H1 (cell line): ENCODE measurements around the gene SOHLH1. TPM values are rescaled to one million over a fixed set of nuclear protein-coding genes. Genes with fewer than 3 reads are reported as not detected.
"Not testable (repeated sequence)": the region's sequence is repeated elsewhere in the genome, so short reads cannot be mapped to it uniquely, and the experiment has no call there.

Experiments used
- CTCF ChIA-PET: fragments of 300-600 bp; sonication (Branson Sonifier 250); formaldehyde crosslinking; loops from one replicate; lab custom pipeline; 2021; ENCODE audit not compliant: partially characterized antibody; lab: Charles Lee
- POLR2A ChIA-PET: fragments of 300-600 bp; sonication (Branson Sonifier 250); formaldehyde crosslinking; loops from one replicate; lab custom pipeline; 2021; ENCODE audit warnings: inconsistent platforms; ENCODE audit not compliant: partially characterized antibody; lab: Charles Lee
- DNase-seq, 2 experiments: peaks; one replicate each; pipeline versions ENCODE4 v3.0.0 to v3.0.0-alpha.2; 2010 to 2022; ENCODE audit warnings: low spot score in 2 of 2, low read depth in 1 of 2, mixed read lengths in 1 of 2
- FAIRE-seq: peaks from 2 replicates; lab custom pipeline; 2011; peaks lifted over from hg19 to GRCh38; lab: Jason Lieb, UNC
- H2AFZ ChIP-seq: 2 replicates; pipeline ENCODE4 v1.8.1; 2012; ENCODE audit warnings: low read length, inconsistent platforms
- H2AK5ac ChIP-seq: 2 replicates; pipeline ENCODE4 v1.6.1; 2013; ENCODE audit warnings: low read depth, low read length
- H2BK120ac ChIP-seq: replicated peaks from 2 replicates; pipeline ENCODE3; 2013; ENCODE audit warnings: low read depth, low read length, inconsistent platforms
- H2BK12ac ChIP-seq: 2 replicates; pipeline ENCODE4 v1.6.1; 2013; ENCODE audit warnings: low read depth, low read length
- H2BK15ac ChIP-seq: 2 replicates; pipeline ENCODE4 v1.6.1; 2013; ENCODE audit warnings: low read length
- H2BK20ac ChIP-seq: 2 replicates; pipeline ENCODE4 v1.6.1; 2013; ENCODE audit warnings: low read length
- H2BK5ac ChIP-seq: 2 replicates; pipeline ENCODE4 v1.6.1; 2013; ENCODE audit warnings: low read depth, low read length
- H3K14ac ChIP-seq: 2 replicates; pipeline ENCODE4 v1.6.1; 2013; ENCODE audit warnings: inconsistent platforms; ENCODE audit not compliant: insufficient read length
- H3K18ac ChIP-seq: 2 replicates; pipeline ENCODE4 v1.6.1; 2013; ENCODE audit warnings: low read length; ENCODE audit errors: extremely low read depth
- H3K23ac ChIP-seq: 2 replicates; pipeline ENCODE4 v1.6.1; 2013; ENCODE audit warnings: inconsistent platforms; ENCODE audit not compliant: insufficient read length
- H3K23me2 ChIP-seq: 2 replicates; pipeline ENCODE4 v1.6.1; 2013; ENCODE audit warnings: low read depth, low read length
- H3K27ac ChIP-seq: 2 replicates; pipeline ENCODE4 v1.6.1; 2011; ENCODE audit warnings: low read depth, low read length, inconsistent platforms
- H3K27me3 ChIP-seq, 4 experiments: replicated peaks in 1 of 4; 1 replicate in 1 of 4; 2 replicates in 3 of 4; pipeline versions ENCODE4 v1.6.1 to v1.8.1; 2011 to 2013; ENCODE audit warnings: low read length in 3 of 4, mild to moderate bottlenecking in 3 of 4, inconsistent platforms in 2 of 4, mixed read lengths in 2 of 4, moderate library complexity in 1 of 4; ENCODE audit not compliant: control insufficient read depth in 3 of 4, insufficient read depth in 3 of 4; ENCODE audit errors: extremely low read depth in 1 of 4
- H3K36me3 ChIP-seq, 4 experiments: 2 replicates each; pipeline versions ENCODE4 v1.6.1 to v1.8.1; 2011 to 2013; ENCODE audit warnings: mild to moderate bottlenecking in 4 of 4, low read length in 3 of 4, moderate library complexity in 2 of 4, control low read depth in 1 of 4, inconsistent platforms in 1 of 4; ENCODE audit not compliant: insufficient read depth in 4 of 4, control insufficient read depth in 2 of 4
- H3K4ac ChIP-seq: replicated peaks from 2 replicates; pipeline ENCODE3; 2013; ENCODE audit warnings: low read length, low read depth, mixed read lengths, inconsistent platforms; ENCODE audit not compliant: insufficient read length
- H3K4me1 ChIP-seq, 4 experiments: replicated peaks in 1 of 4; 1 replicate in 1 of 4; 2 replicates in 3 of 4; pipeline versions ENCODE4 v1.6.1 to v1.8.1; 2011 to 2013; ENCODE audit warnings: low read length in 3 of 4, inconsistent platforms in 2 of 4, mixed read lengths in 1 of 4; ENCODE audit not compliant: insufficient read depth in 4 of 4, control insufficient read depth in 3 of 4
- H3K4me2 ChIP-seq, 2 experiments: 2 replicates each; pipeline versions ENCODE4 v1.6.1 to v1.8.1; 2011 to 2013; ENCODE audit warnings: low read depth in 2 of 2, low read length in 2 of 2, control low read depth in 1 of 2, inconsistent platforms in 1 of 2, mild to moderate bottlenecking in 1 of 2; ENCODE audit not compliant: insufficient read depth in 1 of 2
- H3K4me3 ChIP-seq, 4 experiments: fragments of 200-600, 300-600 bp in 1 of 4; sonication (generic), shearing (Covaris generic), sonication (Bioruptor Twin) in 1 of 4; 2 replicates each; pipeline versions ENCODE4 v1.5.1 to v1.8.1; 2011 to 2016; ENCODE audit warnings: low read length in 4 of 4, low read depth in 3 of 4, control low read depth in 2 of 4, inconsistent platforms in 2 of 4, mild to moderate bottlenecking in 2 of 4, mixed read lengths in 1 of 4, moderate library complexity in 1 of 4; ENCODE audit not compliant: insufficient read depth in 2 of 4; ENCODE audit errors: extremely low read depth in 1 of 4
- H3K56ac ChIP-seq: replicated peaks from 2 replicates; pipeline ENCODE3; 2013; ENCODE audit warnings: low read depth, mild to moderate bottlenecking, mixed read lengths, low read length, inconsistent platforms; ENCODE audit not compliant: insufficient read length
- H3K79me1 ChIP-seq: 2 replicates; pipeline ENCODE4 v1.6.1; 2013; ENCODE audit warnings: low read depth, low read length, control low read depth
- H3K79me2 ChIP-seq, 2 experiments: 2 replicates each; pipeline versions ENCODE4 v1.6.1 to v1.8.1; 2012 to 2013; ENCODE audit warnings: low read length in 2 of 2, mild to moderate bottlenecking in 2 of 2, inconsistent platforms in 1 of 2; ENCODE audit not compliant: insufficient read depth in 2 of 2, control insufficient read depth in 1 of 2
- H3K9ac ChIP-seq, 4 experiments: replicated peaks in 1 of 4; 1 replicate in 1 of 4; 2 replicates in 3 of 4; pipeline versions ENCODE4 v1.6.1 to v1.8.1; 2011 to 2013; ENCODE audit warnings: low read depth in 3 of 4, low read length in 3 of 4, control low read depth in 2 of 4, mild to moderate bottlenecking in 2 of 4, moderate library complexity in 2 of 4, inconsistent platforms in 1 of 4; ENCODE audit errors: extremely low read depth in 1 of 4
- H3K9me3 ChIP-seq, 2 experiments: 2 replicates each; pipeline versions ENCODE4 v1.6.1 to v1.8.1; 2012 to 2013; ENCODE audit warnings: mild to moderate bottlenecking in 2 of 2, moderate library complexity in 2 of 2, control low read depth in 1 of 2, inconsistent platforms in 1 of 2, low read depth in 1 of 2, low read length in 1 of 2, mixed read lengths in 1 of 2; ENCODE audit not compliant: insufficient read depth in 2 of 2
- H4K20me1 ChIP-seq, 2 experiments: replicated peaks in 1 of 2; 2 replicates each; pipeline versions ENCODE3 to v1.8.1; 2011 to 2013; ENCODE audit warnings: inconsistent platforms in 2 of 2, low read length in 2 of 2, mild to moderate bottlenecking in 1 of 2; ENCODE audit not compliant: insufficient read depth in 2 of 2, control insufficient read depth in 1 of 2
- H4K5ac ChIP-seq: 2 replicates; pipeline ENCODE4 v1.6.1; 2013; ENCODE audit warnings: low read length, low read depth, mixed read lengths, inconsistent platforms; ENCODE audit not compliant: insufficient read length
- H4K8ac ChIP-seq: 2 replicates; pipeline ENCODE4 v1.8.0; 2013; ENCODE audit warnings: mild to moderate bottlenecking, moderate library complexity, low read length, inconsistent platforms; ENCODE audit not compliant: insufficient read depth; ENCODE audit errors: extremely low read depth
- H4K91ac ChIP-seq: replicated peaks from 2 replicates; pipeline ENCODE3; 2013; ENCODE audit warnings: low read length, mixed read lengths, inconsistent platforms; ENCODE audit not compliant: insufficient read length
- WGBS, 2 experiments: shearing (Covaris generic) in 1 of 2; methylation state at CpG; one replicate each; pipeline versions ENCODE4 v1.1.6 to v1.1.7; 2013 to 2015; ENCODE audit warnings: low lambda C conversion rate in 2 of 2, mixed read lengths in 2 of 2, inconsistent platforms in 1 of 2, low coverage in 1 of 2, missing lambda C conversion rate in 1 of 2; ENCODE audit not compliant: insufficient replicate concordance in 2 of 2, insufficient coverage in 1 of 2, insufficient read length in 1 of 2; ENCODE audit errors: extremely low coverage in 1 of 2, missing lambda C conversion rate in 1 of 2; 5-methylcytosine and 5-hydroxymethylcytosine counted together
- polyA plus RNA-seq, 7 experiments: library from polyadenylated mRNA; depleted of rRNA in 3 of 7; stranded (reverse) in 5 of 7; unstranded in 2 of 7; fragments of >200 nt in 5 of 7; fragments of 200-250 nt in 2 of 7; gene quantifications; 1 replicate in 5 of 7; 2 replicates in 1 of 7; 4 replicates in 1 of 7; pipeline versions ENCODE4 v1.2.1 to v1.2.3, GENCODE V29; 2011 to 2013; ENCODE audit warnings: missing spikeins in 2 of 7, mixed read lengths in 2 of 7
- total RNA-seq: library from RNA; stranded (reverse); fragmentation: NEBNext Ultra II Directional; extraction: Animal tissue kit (Norgen Biotek cat#: 25700); gene quantifications from 2 replicates; pipeline ENCODE4 v1.2.1, GENCODE V29; 2021

The SOHLH1 gene
- total and polyA plus RNA-seq, 2 of the 8 experiments (the other 6 are each of a cell fraction or from before 2014, with no cell fraction given), result 0.11 TPM; not detected in 1

DNA sequence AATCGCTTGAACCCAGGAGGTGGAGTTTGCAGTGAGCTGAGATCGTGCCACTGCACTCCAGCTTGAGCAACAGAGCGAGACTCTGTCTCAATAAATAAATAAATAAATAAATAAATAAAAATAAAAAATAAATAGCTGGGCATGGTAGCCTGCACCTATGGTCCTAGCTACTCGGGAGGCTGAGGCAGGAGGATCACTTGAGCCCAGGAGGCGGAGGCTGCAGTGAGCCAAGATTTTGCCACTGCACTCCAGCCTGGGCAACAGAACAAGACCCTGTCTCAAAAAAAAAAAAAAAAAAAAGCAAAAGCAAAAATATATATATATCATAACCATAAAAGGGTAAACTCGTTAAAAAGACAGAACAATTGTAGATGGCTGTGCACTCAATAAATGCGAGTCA is 26.5 kb downstream of the SOHLH1 start:
- H2BK12ac ChIP-seq, H2AK5ac ChIP-seq, H3K27ac ChIP-seq, H3K4ac ChIP-seq, H3K4me1 ChIP-seq, H4K5ac ChIP-seq, H3K36me3 ChIP-seq, FAIRE-seq, H3K56ac ChIP-seq, H3K4me3 ChIP-seq, H3K23ac ChIP-seq, DNase-seq, H3K4me2 ChIP-seq, H2AFZ ChIP-seq, H3K9ac ChIP-seq, H2BK15ac ChIP-seq, H2BK120ac ChIP-seq, H3K14ac ChIP-seq, H2BK20ac ChIP-seq, H3K79me2 ChIP-seq, H4K20me1 ChIP-seq, H4K91ac ChIP-seq, H2BK5ac ChIP-seq, H4K8ac ChIP-seq, H3K79me1 ChIP-seq, H3K27me3 ChIP-seq, H3K18ac ChIP-seq, H3K23me2 ChIP-seq: not testable (repeated sequence)
- ChIA-PET CTCF (interaction anchor here (0.6 to 3.6 kb wide), 11 partner anchors 9 to 273 kb away, joined by 3 to 32 read pairs (median 4); no protein-coding TSS in a partner anchor), POLR2A (interaction anchor here (0.6 to 1.7 kb wide), 5 partner anchors 8 to 24 kb away, joined by 3 to 7 read pairs (median 3); no protein-coding TSS in a partner anchor)
- peaks cover 4 to 19% of the 10 kb centered on the region in 2 experiments; a peak in 3 of 4 replicates for H3K9me3 ChIP-seq
- WGBS, 2 experiments, result 93% methylated on average over 7 of the region's 7 CpGs; no CpG with 5 or more reads in 1 of the 2 experiments
